ENCODE results near the gene NOD1. TPM values are rescaled to one million over a fixed set of nuclear protein-coding genes. Genes with fewer than 3 reads are reported as not detected.
"Not testable (repeated sequence)": the region's sequence is repeated elsewhere in the genome, so short reads cannot be mapped to it uniquely, and the experiment has no call there.

NOD1 gene
- total RNA-seq, 1 donor from 2014 or later = 7.8 TPM

GRCh38 chr7:30391806-30392205 is 86.8 kb downstream of the NOD1 start:
- H3K27me3 ChIP-seq (ENCODE audit: control insufficient read depth, insufficient read depth, low read length) = no peaks in the 10 kb centered on the region
- TF ChIP-seq CTCF (IDR thresholded peaks at IDR 0.05; ENCODE audit: insufficient read depth, low read length, poor library complexity, severe bottlenecking) = no peak

GRCh38 chr7:30390736-30391636 is 87.6 kb downstream of the NOD1 start:
- Histone ChIP-seq H3K36me3 (ENCODE audit: control insufficient read depth, insufficient read depth, low read length) (no peaks in the 10 kb centered on the region), H3K27me3 (ENCODE audit: control insufficient read depth, insufficient read depth, low read length) (no peaks in the 10 kb centered on the region), H3K4me3 (ENCODE audit: low read depth, low read length) (no peak overlapping the region)
- DNase-seq (ENCODE audit: low read depth) = no peak
- TF ChIP-seq CTCF (IDR thresholded peaks at IDR 0.05; ENCODE audit: insufficient read depth, low read length, poor library complexity, severe bottlenecking) = no peak

More at GRCh38 chr7:30391806-30392205, 86.8 kb downstream of the NOD1 start:
- H3K36me3 ChIP-seq (ENCODE audit: control insufficient read depth, insufficient read depth, low read length) = no peaks in the 10 kb centered on the region
- no peak overlapping the region for H3K4me3 ChIP-seq (ENCODE audit: low read depth, low read length)
- no peak for DNase-seq (ENCODE audit: low read depth)

GRCh38 chr7:30389791-30390190 is 88.8 kb downstream of the NOD1 start:
- TF ChIP-seq CTCF (IDR thresholded peaks at IDR 0.05; ENCODE audit: insufficient read depth, low read length, poor library complexity, severe bottlenecking) = no peak
- Histone ChIP-seq H3K36me3 (ENCODE audit: control insufficient read depth, insufficient read depth, low read length) (no peaks in the 10 kb centered on the region), H3K4me3 (ENCODE audit: low read depth, low read length) (no peak overlapping the region), H3K27me3 (ENCODE audit: control insufficient read depth, insufficient read depth, low read length) (no peaks in the 10 kb centered on the region)
- DNase-seq (ENCODE audit: low read depth) = no peak

- Histone ChIP-seq H3K36me3 (ENCODE audit: control insufficient read depth, insufficient read depth, low read length) (no peaks in the 10 kb centered on the region), H3K27me3 (ENCODE audit: control insufficient read depth, insufficient read depth, low read length) (no peaks in the 10 kb centered on the region), H3K4me3 (ENCODE audit: low read depth, low read length) (no peak overlapping the region)
- no peak for TF ChIP-seq CTCF (IDR thresholded peaks at IDR 0.05; ENCODE audit: insufficient read depth, low read length, poor library complexity, severe bottlenecking)
- no peak for DNase-seq (ENCODE audit: low read depth)
Measured at GRCh38 chr7:30382607-30383006, 96.0 kb downstream of the NOD1 start.

GRCh38 chr7:30380824-30381223 is 97.8 kb downstream of the NOD1 start:
- not testable (repeated sequence) for DNase-seq (ENCODE audit: low read depth); H3K4me3 ChIP-seq (ENCODE audit: low read depth, low read length); H3K36me3 ChIP-seq (ENCODE audit: control insufficient read depth, insufficient read depth, low read length); H3K27me3 ChIP-seq (ENCODE audit: control insufficient read depth, insufficient read depth, low read length)

- no peaks in the 10 kb centered on the region for H3K27me3 ChIP-seq (ENCODE audit: control insufficient read depth, insufficient read depth, low read length)
- no peak for DNase-seq (ENCODE audit: low read depth)
- H3K36me3 ChIP-seq (ENCODE audit: control insufficient read depth, insufficient read depth, low read length) = no peaks in the 10 kb centered on the region
- H3K4me3 ChIP-seq (ENCODE audit: low read depth, low read length) = no peak overlapping the region
- TF ChIP-seq CTCF (IDR thresholded peaks at IDR 0.05; ENCODE audit: insufficient read depth, low read length, poor library complexity, severe bottlenecking) = no peak
Measured at GRCh38 chr7:30380294-30380693, 98.3 kb downstream of the NOD1 start.
